ENCODE measurements around the gene HSPB2.
"Not testable (repeated sequence)": the region's sequence is repeated elsewhere in the genome, so short reads cannot be mapped to it uniquely, and the experiment has no call there.

Gene HSPB2, protein sequence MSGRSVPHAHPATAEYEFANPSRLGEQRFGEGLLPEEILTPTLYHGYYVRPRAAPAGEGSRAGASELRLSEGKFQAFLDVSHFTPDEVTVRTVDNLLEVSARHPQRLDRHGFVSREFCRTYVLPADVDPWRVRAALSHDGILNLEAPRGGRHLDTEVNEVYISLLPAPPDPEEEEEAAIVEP

DNA sequence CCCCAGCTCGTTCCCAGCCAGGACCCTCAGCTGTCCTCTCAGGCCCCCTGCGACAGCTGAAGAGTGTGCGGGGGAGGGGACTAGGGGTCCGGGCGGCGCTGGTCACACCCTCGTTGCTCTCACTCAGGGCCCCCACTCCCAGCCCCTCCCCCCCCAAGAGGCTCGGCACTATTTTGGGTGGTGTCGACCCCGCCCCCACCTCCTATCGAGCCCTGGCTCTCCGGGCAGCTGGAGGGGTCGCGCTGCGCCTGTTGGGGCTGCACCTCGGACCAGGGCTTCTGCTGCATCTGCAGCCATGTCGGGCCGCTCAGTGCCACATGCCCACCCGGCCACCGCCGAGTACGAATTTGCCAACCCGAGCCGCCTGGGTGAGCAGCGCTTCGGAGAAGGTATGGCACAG is at the start of gene HSPB2:
Gene HSPB2, plus strand, starts transcription at position 200 of the 400 bp plus-strand sequence. Its CDS starts 96 bp downstream, at position 296.
- no peaks in the 10 kb centered on the region for H4K20me1 ChIP-seq
- H3K27me3 ChIP-seq = no peaks in the 10 kb centered on the region
- no peaks in the 10 kb centered on the region for H3K4me1 ChIP-seq
- no peaks in the 10 kb centered on the region for H3K36me3 ChIP-seq
- no peak within 1 kb of the TSS for H3K4me2 ChIP-seq
- no peak within 1 kb of the TSS for H3K9ac ChIP-seq
- H3K27ac ChIP-seq = no peak within 1 kb of the TSS
- H3K9me3 ChIP-seq = no peaks in the 10 kb centered on the region
- no peak within 1 kb of the TSS for H3K4me3 ChIP-seq
- no peak for TF ChIP-seq Cebpa-rat (IDR thresholded peaks at IDR 0.05)

DNA sequence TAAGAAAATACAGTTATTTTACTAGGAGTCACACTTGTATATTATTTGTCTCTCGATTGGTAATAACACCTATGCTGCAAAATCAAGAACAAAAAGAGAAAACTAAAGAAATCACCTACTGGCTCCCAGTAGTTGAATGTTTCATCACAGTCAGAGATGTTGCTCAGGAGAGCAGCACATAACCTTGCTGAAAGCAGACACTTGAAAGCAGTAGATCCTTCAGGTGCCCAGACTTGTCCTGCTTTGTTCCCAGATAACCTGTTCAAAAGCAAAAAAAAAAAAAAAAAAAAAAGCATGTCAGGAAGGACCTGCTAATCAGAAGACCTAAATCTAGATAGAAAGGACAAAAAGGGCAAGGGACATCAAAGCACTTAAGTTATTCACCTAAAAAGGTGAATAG is 42.4 kb upstream of the HSPB2 start:
- H3K9ac ChIP-seq = peak overlapping the region; percentile 82; the same call in 1 of the 2 replicates
- peak overlapping the region; percentile 77 for H3K4me2 ChIP-seq
- H3K27ac ChIP-seq = no peak overlapping the region
- TF ChIP-seq Cebpa-rat (IDR thresholded peaks at IDR 0.05) = no peak
- H3K9me3 ChIP-seq = no peaks in the 10 kb centered on the region
- H3K27me3 ChIP-seq = no peaks in the 10 kb centered on the region
- peak overlapping the region; percentile 91 for H3K4me3 ChIP-seq
- no peaks in the 10 kb centered on the region for H4K20me1 ChIP-seq
- H3K36me3 ChIP-seq = peaks cover 39% of the 10 kb centered on the region
- peaks cover 18% of the 10 kb centered on the region for H3K4me1 ChIP-seq

DNA sequence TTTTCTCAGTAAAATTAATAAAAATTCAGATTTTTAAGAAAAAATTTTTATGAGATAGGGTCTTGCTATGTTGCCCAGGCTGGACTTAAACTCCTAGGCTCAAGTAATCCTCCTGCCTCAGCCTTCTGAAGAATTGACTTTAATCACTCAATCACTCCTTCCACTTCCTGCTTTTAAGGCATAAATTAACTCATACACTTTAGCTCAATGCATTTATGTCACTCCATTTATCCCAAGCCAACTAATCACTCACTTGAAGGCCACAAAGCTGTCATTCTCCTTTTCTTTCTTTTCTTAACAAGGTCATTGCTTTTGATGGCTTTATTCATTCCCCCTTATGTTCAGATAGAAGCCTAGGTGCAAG is 42.0 kb upstream of the HSPB2 start:
- Histone ChIP-seq H3K4me3 (peak overlapping the region; percentile 91), H3K9me3 (no peaks in the 10 kb centered on the region), H3K27me3 (no peaks in the 10 kb centered on the region), H3K9ac (peak overlapping the region; percentile 82), H3K4me2 (peak overlapping the region; percentile 77), H4K20me1 (no peaks in the 10 kb centered on the region), H3K4me1 (peaks cover 18% of the 10 kb centered on the region), H3K36me3 (peaks cover 38% of the 10 kb centered on the region), H3K27ac (0 out of 2 replicates have a peak overlapping the region, but pooled peaks have one; percentile 65)
- no peak for TF ChIP-seq Cebpa-rat (IDR thresholded peaks at IDR 0.05)

DNA sequence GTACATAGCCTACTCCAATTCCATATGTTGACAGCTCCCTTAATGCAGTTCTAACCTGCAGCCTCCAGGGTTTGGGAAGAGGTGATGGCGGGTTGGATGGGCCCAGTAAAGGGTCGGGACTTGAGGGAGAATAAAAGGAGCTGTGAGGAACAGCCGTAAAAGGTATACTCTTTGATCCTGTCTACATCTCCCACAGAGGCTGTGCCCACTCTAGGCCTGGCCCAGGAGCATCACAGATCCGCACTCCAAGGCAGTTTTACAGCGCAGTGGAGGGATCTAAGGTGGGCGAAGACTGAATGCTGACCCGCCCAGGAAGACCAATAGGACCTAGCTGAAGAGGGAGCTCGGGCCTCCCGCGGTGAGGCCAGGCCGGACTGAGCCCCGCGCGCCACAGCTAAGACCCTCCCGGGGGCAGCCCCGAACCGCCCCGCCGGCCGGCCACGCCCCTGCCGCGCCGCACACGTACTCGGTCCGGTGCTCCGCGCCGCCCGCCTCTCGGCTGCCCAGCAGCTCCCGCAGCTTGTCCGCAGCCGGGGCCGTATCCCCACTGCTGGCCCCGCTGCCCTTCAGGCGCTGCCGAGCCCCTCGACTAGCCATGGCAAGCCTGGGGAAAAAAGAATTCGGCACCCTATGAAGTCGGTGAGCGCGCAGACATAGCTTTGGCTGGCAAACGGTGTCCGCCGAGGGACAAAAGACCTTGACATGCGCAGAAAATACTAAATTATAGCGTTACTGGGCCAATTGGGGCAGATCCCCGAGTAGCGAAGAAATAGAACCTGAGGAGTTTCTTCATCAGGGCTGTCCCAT is 41.4 kb upstream of the HSPB2 start, which contains the start of gene ALG9:
Gene ALG9, minus strand, starts transcription at position 696 of the 807 bp plus-strand sequence. Its CDS starts 99 bp downstream, at position 597.
- Histone ChIP-seq H3K4me1 (peaks cover 18% of the 10 kb centered on the region), H3K9me3 (no peaks in the 10 kb centered on the region), H3K9ac (peak within 1 kb of the TSS; percentile 82), H4K20me1 (no peaks in the 10 kb centered on the region), H3K36me3 (peaks cover 35% of the 10 kb centered on the region), H3K4me3 (peak within 1 kb of the TSS; percentile 91), H3K4me2 (peak within 1 kb of the TSS; percentile 77), H3K27ac (peak within 1 kb of the TSS; percentile 65), H3K27me3 (no peaks in the 10 kb centered on the region)
- no peak for TF ChIP-seq Cebpa-rat (IDR thresholded peaks at IDR 0.05)

DNA sequence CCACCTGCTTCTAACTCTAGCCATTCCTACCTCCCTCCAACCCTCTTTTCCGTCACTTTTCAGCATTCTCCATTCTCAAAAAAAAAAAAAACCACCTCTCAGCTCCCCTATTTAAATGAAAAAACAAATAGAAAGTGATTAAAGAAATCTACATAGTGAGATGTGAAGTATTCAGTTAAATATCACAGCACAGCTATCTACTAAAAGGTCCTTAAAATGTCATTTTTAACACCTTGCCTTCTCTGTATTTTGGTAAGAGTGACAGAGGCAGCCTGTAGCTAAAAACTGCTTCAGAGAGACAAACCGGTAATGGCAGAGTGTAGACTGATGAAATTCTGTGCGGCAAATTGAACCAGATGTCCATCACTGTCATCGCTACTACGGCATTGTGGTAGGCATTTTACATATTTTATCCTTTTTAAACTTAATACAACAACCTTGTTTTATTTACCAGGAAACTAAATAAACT is 40.8 kb upstream of the HSPB2 start:
- Histone ChIP-seq H3K9me3 (no peaks in the 10 kb centered on the region), H3K4me3 (peak overlapping the region; percentile 91), H3K27me3 (no peaks in the 10 kb centered on the region), H3K36me3 (peaks cover 35% of the 10 kb centered on the region), H3K27ac (peak overlapping the region; percentile 65), H3K9ac (peak overlapping the region; percentile 82), H4K20me1 (no peaks in the 10 kb centered on the region), H3K4me2 (peak overlapping the region; percentile 77), H3K4me1 (peaks cover 18% of the 10 kb centered on the region)
- TF ChIP-seq Cebpa-rat (IDR thresholded peaks at IDR 0.05) = no peak

DNA sequence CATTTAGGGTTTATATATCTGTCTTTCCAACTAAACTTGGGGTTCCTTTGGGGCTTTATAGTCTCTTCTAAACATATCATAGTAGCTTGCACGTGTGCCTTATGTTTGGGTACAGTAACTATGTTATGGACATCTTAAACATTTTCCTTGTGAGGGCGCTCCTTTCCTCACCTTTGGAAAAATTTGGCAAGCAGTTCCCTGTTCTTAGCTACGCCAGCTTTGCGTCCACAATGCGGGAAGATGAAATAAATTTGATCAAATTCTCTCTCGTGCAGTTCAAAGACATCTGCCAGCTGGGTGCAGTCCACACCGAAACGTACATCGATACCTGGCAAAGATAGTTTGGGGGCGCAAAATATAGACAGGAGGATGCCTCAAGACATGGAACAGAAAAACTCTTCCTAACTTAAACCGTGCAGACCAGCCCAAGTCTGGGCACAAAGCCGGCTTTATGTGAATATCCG is 34.1 kb upstream of the HSPB2 start:
- peak overlapping the region; percentile 87 for H3K4me2 ChIP-seq
- H3K4me3 ChIP-seq = peak overlapping the region; percentile 75

DNA sequence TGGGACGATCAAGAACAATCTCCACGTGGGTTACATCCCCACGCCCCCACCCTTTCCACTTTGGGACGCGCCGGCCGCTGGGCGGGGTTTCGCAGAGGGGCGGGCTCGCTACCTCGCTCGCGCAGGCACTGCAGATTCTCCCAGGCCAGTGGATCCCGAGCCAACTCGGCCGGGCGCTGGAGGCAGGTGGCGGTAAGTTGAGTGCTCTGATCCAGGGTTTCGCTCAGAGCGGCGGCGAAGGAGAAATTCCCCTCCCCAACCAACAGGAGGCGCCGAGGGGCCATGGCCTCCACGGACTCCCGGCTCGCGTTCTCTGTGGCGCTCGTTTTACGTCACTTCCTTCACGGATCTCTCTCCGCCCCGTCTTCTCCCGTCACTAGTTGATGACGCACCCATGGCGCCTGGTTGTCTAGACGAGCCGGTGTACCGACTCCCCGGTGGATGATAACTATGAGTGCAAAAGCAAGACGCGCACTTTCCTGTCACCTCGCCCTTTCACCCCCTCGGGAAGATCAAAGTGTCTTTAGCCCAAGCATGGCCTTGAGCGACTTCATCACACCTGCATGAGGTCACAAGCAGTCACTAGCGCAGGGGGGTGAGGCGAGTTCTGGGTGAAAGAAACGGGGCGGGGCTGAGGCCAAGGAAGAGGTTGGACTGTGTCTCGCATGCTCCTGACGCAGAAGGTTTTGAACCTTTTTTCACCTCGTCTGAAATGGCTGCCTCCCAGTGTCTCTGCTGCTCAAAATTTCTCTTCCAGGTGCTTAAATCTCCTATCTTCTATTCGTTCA is 33.5 kb upstream of the HSPB2 start, which contains the start of the genes CFAP68 and FDXACB1:
Gene CFAP68, plus strand, starts transcription at position 693 of the 788 bp plus-strand sequence. Its CDS starts 20 bp downstream, at position 713.
Gene FDXACB1, minus strand, starts transcription at position 317 of the 788 bp plus-strand sequence. Its CDS starts 33 bp downstream, at position 284.
- Histone ChIP-seq H3K9me3 (no peaks in the 10 kb centered on the region), H3K9ac (peak within 1 kb of the TSS; percentile 83), H3K4me1 (peaks cover 24% of the 10 kb centered on the region), H3K36me3 (peaks cover 14% of the 10 kb centered on the region), H3K4me3 (peak within 1 kb of the TSS; percentile 75), H3K27me3 (no peaks in the 10 kb centered on the region), H3K27ac (peak within 1 kb of the TSS; percentile 78), H3K4me2 (peak within 1 kb of the TSS; percentile 88), H4K20me1 (no peaks in the 10 kb centered on the region)
- no peak for TF ChIP-seq Cebpa-rat (IDR thresholded peaks at IDR 0.05)

More for the DNA sequence above, 34.1 kb upstream of the HSPB2 start:
- Histone ChIP-seq H3K9me3 (no peaks in the 10 kb centered on the region), H3K4me1 (peaks cover 24% of the 10 kb centered on the region), H4K20me1 (no peaks in the 10 kb centered on the region), H3K27ac (peak overlapping the region; percentile 78), H3K27me3 (no peaks in the 10 kb centered on the region), H3K36me3 (peaks cover 14% of the 10 kb centered on the region), H3K9ac (peak overlapping the region; percentile 83)
- no peak for TF ChIP-seq Cebpa-rat (IDR thresholded peaks at IDR 0.05)

DNA sequence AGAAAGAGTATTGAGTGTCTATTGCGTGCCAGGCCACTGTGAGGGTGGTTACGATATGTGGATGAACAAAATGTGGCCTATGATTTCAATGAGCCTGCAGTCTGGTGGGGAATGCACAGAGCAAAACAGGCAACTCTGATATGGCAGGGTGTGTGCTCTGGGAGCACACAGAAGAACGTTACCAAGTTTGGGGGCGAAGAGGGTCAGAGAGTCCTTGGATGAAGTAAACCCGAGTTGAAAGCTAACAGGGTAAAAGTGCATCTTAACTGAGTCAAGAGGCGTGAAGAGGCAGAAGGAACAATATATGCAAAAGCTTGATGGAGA is 32.9 kb upstream of the HSPB2 start:
- Histone ChIP-seq H4K20me1 (no peaks in the 10 kb centered on the region), H3K4me3 (peak overlapping the region; percentile 75), H3K9me3 (no peaks in the 10 kb centered on the region), H3K9ac (peak overlapping the region; percentile 83), H3K27ac (peak overlapping the region; percentile 78), H3K36me3 (peaks cover 14% of the 10 kb centered on the region), H3K4me2 (peak overlapping the region; percentile 88), H3K4me1 (peaks cover 24% of the 10 kb centered on the region), H3K27me3 (no peaks in the 10 kb centered on the region)
- TF ChIP-seq Cebpa-rat (IDR thresholded peaks at IDR 0.05) = no peak

DNA sequence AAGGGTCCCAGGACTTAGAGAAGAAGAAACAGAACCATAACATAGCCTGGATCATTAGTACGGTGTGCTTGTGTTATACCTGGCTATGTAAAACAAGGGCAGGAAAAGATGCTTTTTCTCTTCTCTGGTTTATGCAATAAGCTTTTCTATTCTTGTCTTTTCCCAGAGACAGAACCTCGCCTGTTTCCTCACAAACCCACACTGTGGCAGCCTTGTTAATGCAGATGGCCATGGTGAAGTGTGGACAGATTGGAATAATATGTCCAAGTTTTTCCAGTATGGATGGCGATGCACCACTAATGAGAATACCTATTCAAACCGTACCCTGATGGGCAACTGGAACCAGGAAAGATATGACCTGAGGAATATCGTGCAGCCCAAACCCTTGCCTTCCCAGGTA is 30.3 kb upstream of the HSPB2 start:
- H3K9ac ChIP-seq = no peak overlapping the region

DNA sequence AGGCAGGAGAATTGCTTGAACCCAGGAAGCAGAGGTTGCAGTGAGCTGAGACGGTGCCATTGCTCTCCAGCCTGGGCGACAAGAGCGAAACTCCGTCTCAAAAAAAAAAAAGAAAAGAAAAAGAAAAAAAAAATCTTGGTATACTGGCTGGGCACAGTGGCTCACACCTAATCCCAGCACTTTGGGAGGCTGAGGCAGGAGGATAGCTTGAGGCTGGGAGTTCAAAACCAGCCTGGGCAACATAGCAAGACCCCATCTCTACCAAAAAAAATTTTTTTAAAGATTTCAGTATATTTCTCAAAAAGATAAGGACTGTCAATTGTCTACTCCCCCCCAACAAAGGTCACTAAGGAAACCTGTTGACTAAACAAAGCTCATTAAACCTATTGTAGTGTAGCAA is 27.5 kb upstream of the HSPB2 start:
- H3K9me3 ChIP-seq, H3K9ac ChIP-seq: not testable (repeated sequence)

More for the DNA sequence above, 30.3 kb upstream of the HSPB2 start:
- Histone ChIP-seq H3K36me3 (no peaks in the 10 kb centered on the region), H3K9me3 (no peaks in the 10 kb centered on the region), H3K4me3 (no peak overlapping the region), H3K4me1 (peaks cover 22% of the 10 kb centered on the region), H3K27me3 (no peaks in the 10 kb centered on the region), H3K4me2 (no peak overlapping the region), H3K27ac (no peak overlapping the region), H4K20me1 (no peaks in the 10 kb centered on the region)
- TF ChIP-seq Cebpa-rat (IDR thresholded peaks at IDR 0.05) = no peak

More for the DNA sequence above, 27.5 kb upstream of the HSPB2 start:
- H3K4me1 ChIP-seq, H4K20me1 ChIP-seq, H3K4me2 ChIP-seq, H3K4me3 ChIP-seq, H3K36me3 ChIP-seq, H3K27ac ChIP-seq, H3K27me3 ChIP-seq: not testable (repeated sequence)
